Choroid plexus epithelial cell (primary cell): ENCODE data around the gene SEMA4F.

Experiments
- DNase-seq: peaks from one replicate; pipeline ENCODE4 v3.0.0-alpha.2; 2010; ENCODE audit warnings: low read depth
- H3K4me3 ChIP-seq: 2 replicates; pipeline ENCODE4 v1.5.1; 2011; ENCODE audit warnings: low read depth, mild to moderate bottlenecking, control low read depth, low read length, moderate library complexity
- CTCF ChIP-seq: conservative IDR thresholded peaks from 2 replicates; pipeline ENCODE4 v1.5.1; 2011; ENCODE audit warnings: low read depth, mild to moderate bottlenecking, control low read depth, inconsistent platforms, low read length, moderate library complexity

SEMA4F gene

GRCh38 chr2:74693668-74694067, 39.6 kb downstream of the SEMA4F start:
- DNase-seq: no peak
- no peak overlapping the region for H3K4me3 ChIP-seq
- TF ChIP-seq CTCF: no peak

- no peak for TF ChIP-seq CTCF
- no peak overlapping the region for H3K4me3 ChIP-seq
- DNase-seq: no peak
These were observed 40.2 kb downstream of the SEMA4F start for GRCh38 chr2:74694281-74694680.

- H3K4me3 ChIP-seq: no peak overlapping the region
- DNase-seq: no peak
- TF ChIP-seq CTCF: no peak
These were observed 41.6 kb downstream of the SEMA4F start for GRCh38 chr2:74695663-74696062.

- no peak overlapping the region for H3K4me3 ChIP-seq
- DNase-seq: peak; percentile 50
- TF ChIP-seq CTCF: no peak
These were observed 42.8 kb downstream of the SEMA4F start for GRCh38 chr2:74696829-74697228.

- TF ChIP-seq CTCF: no peak
- DNase-seq: no peak
- no peak overlapping the region for H3K4me3 ChIP-seq
These were observed 46.8 kb downstream of the SEMA4F start for GRCh38 chr2:74700643-74701372.

GRCh38 chr2:74702001-74702715, 48.1 kb downstream of the SEMA4F start:
- no peak for TF ChIP-seq CTCF
- H3K4me3 ChIP-seq: no peak overlapping the region
- no peak for DNase-seq

- no peak for TF ChIP-seq CTCF
- no peak overlapping the region for H3K4me3 ChIP-seq
- DNase-seq: peak; percentile 8
These were observed 49.3 kb downstream of the SEMA4F start for GRCh38 chr2:74703373-74703772.
